ENCODE results near the gene CLTA.
A peak's percentile ranks its signal among the peaks of the same experiment; 100 is the strongest.

The CLTA gene

DNA sequence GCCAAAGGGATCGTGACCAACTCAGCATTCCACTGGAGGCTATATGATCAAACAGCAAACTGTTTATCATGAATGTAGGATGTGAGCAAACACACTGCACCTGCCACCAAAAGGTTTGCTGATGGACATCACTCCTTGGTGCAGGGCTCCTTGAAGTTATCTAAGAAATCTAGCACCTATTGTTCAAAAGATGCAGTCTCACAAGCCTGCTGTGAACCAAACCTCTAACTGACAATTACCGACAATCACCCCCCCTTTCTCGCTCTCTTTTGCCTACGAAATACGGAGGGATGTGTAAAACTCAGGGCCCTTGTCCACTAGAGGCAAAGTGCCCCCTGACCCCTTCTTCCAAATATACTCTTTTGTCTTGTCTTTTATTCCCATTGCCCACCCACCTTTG is 2.5 kb upstream of the CLTA start:
- DNase-seq (ENCODE audit: low read depth in 2 of 2) = no peak

DNA sequence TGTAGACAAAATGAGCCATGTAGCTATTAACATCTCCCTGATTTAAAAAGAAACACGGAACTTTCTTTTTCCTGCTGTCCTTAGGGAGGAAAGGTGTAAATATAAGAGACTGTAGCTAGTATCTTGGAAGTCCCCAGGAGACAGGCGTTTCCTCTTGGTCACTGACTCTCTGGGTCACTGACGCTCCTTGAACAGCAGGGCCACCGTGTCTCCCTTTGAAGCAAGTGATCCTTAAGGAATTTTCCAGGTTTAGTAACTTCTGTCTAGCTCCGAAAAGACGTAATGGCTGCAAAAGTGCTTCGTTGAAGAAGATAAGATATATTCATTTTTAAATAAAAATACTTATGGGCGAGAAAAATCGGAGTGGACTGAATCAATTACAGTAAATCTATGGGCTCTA is 745 bp upstream of the CLTA start:
- no peak for DNase-seq (ENCODE audit: low read depth in 2 of 2)

DNA sequence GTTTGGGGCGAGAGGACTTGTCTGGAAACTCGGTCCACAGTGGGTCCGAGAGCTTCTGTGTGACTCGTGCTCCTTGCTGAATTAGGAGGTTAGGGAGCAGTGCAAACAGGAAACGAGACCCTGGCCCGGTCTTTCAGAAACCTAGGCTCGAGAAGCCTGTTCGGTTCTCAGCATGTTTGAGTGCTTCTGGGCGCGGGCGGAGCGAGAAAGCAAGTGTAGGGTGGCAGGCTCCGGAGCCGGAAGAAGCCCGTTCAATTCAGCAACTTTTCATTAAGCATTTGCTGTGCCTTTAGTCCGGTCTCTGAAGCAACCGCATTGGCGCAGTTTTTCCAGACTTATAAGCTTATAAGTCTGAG is 547 bp downstream of the CLTA start:
- peak; percentile 8 to 10 for DNase-seq (ENCODE audit: low read depth in 2 of 2)

GRCh38 chr9:36191686-36192085 is 965 bp downstream of the CLTA start:
- no peak for DNase-seq (ENCODE audit: low read depth in 2 of 2)

GRCh38 chr9:36192196-36192595 is 1.5 kb downstream of the CLTA start:
- no peak for DNase-seq (ENCODE audit: low read depth in 2 of 2)

DNA sequence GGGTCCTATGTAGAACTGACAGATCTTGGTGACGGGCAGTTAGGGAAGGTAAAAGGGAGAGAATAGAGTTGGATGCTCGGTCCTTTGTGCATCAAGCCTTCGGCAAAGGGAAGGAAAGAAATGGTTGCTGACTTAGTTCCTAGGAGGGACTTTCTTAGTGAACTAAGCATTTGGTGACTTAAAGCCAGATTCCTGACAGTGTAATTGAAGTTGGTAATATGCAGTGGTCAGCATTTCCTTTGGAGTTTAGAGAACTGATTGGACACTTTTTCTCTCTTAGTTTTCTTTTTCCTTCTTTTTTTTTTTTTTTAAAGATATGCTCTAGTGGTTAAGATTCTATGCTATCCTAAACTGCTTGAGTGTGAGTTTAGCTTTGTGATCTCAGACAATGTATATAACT is 2.3 kb downstream of the CLTA start:
- no peak for DNase-seq (ENCODE audit: low read depth in 2 of 2)

DNA sequence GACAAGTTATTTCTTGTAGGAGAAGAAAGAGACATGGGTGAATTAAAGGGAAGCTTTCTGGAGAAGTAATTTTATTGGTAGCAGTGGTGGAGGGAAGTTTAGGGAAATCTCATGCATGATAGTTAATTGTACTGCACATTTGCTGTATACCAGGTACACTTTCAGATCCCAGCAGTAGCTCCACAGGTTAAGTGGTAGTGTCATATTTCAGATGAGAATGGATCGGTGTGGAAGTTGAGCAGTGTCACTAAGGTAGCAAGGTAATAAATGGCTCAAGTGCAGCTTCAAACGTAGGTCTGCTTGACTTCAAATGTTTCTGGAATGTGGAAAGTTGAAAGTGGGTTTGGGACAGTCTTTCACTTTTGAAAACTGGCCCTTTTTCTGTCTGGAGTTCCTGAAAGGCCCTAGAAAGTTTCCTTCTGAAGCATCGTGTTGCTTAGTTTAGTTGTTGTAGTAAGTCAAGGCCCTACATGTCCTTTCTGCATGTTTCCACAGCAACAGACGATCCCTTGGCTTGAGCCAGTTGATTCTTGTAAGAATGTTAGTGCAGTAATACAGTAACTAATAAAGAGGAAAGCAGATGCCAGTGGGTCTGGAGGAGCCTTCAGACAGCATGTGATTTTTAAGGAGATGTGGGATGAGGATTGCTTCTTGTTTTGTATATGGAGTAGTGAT is 3.7 kb downstream of the CLTA start:
- no peak for DNase-seq (ENCODE audit: low read depth in 2 of 2)

- DNase-seq (ENCODE audit: low read depth in 2 of 2) = no peak
These were observed 14.3 kb downstream of the CLTA start for GRCh38 chr9:36204906-36205547.

GRCh38 chr9:36207016-36207415 is 16.3 kb downstream of the CLTA start:
- DNase-seq (ENCODE audit: low read depth in 2 of 2) = no peak

DNA sequence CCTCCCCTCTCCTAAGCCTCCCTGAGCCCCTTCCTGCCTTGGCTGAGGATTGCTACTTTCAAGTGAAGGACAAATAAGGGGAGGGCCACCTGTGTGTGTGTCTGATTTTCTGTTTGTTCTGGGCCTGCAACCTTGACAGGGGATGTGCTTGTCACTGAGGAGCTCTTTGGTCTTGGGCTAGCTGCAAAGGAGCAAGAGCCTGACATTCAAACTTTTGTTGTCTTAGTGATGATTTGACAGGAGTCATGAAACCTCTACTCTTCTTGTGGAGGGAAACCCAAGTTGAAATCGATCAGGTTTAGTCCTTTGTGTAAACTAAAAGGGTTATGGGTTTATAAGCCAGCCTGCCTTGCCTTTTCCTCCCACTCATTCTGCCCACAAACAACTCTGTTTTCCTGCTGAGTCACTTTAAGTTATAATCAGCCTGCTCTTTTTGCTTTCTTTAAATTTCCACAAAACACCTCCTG is 16.9 kb downstream of the CLTA start:
- no peak for DNase-seq (ENCODE audit: low read depth in 2 of 2)

- DNase-seq (ENCODE audit: low read depth in 2 of 2) = no peak
These were observed 18.0 kb downstream of the CLTA start for GRCh38 chr9:36208521-36209253.

GRCh38 chr9:36210722-36211121 is 20.0 kb downstream of the CLTA start:
- DNase-seq (ENCODE audit: low read depth in 2 of 2) = no peak

- no peak for DNase-seq (ENCODE audit: low read depth in 2 of 2)
These were observed 20.8 kb downstream of the CLTA start for GRCh38 chr9:36211510-36211909.

DNA sequence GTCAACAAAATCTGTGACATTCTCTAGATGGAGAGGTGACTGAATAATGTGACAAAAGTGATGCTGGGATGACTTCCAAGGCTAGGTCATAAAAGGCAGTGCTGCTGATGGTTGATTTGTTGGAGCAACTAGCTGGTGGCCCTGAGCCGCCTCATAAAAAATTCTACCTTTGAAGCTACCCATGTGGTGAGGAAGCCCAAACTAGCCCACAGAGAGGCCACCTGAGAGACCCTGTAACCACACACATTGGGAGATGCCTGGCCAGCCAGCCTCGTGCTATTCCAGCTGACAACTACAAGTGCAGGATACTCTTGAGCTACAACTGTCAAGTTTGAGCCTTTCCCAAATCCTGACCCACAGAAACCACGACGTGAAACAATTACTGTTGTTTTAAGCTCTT is 22.7 kb downstream of the CLTA start:
- no peak for DNase-seq (ENCODE audit: low read depth in 2 of 2)

DNA sequence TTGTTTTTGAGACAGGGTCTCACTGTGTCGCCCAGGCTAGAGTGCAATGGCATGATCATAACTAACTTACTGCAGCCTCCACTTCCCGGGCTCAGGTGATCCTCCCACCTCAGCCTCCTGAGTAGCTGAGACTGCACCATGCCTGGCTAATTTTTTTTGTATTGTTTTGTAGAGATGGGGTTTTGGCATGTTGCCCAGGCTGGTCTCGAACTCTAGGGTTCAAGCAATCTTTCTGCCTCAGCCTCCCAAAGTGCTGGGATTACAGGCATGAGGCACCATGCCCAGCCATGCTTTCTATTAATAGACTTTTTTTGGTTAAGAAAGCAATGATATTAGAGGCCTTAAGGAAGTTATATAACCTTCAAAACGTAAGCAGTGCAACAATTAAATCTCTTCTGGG is 23.3 kb downstream of the CLTA start:
- no peak for DNase-seq (ENCODE audit: low read depth in 2 of 2)

DNA sequence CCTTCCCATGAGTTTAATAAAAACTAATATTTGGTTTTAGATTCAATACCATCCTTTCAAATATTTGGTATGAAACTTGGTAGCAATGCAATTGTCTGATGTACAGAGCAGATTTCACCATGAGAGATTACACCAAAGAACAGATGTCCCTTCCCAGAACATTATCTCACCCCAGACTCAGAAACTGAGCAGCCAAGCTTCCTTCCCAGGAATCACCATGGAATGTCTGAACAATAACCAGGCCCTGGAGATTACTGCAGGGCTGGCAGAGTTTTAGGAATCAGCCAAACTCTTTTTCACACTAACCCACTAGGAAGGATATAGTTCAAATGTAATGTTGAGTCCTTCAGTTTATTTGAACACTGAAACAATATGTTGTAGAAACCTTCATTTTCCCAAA is 23.9 kb downstream of the CLTA start:
- DNase-seq (ENCODE audit: low read depth in 2 of 2) = no peak

- DNase-seq (ENCODE audit: low read depth in 2 of 2) = no peak
These were observed 26.7 kb downstream of the CLTA start for GRCh38 chr9:36217256-36217968.

DNA sequence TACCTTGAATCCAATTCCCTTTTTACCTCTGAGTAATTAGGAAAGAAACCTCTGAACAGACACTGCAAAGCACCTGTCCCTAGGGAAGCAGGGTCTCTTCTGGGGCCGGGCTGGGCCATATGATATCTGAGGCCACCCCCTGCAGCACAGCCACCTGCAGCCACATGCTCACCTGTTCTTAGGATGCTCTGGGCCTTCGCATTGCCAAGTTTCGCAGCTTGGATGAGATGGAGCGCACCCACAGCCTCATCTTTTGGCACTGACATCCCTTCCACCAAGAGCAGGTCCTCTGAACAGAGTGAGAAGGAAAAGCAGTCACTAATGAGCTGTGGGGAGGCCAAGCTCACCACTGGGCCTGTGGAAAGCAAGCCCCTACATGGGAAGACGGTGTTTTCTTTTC is 27.3 kb downstream of the CLTA start:
- no peak for DNase-seq (ENCODE audit: low read depth in 2 of 2)

DNA sequence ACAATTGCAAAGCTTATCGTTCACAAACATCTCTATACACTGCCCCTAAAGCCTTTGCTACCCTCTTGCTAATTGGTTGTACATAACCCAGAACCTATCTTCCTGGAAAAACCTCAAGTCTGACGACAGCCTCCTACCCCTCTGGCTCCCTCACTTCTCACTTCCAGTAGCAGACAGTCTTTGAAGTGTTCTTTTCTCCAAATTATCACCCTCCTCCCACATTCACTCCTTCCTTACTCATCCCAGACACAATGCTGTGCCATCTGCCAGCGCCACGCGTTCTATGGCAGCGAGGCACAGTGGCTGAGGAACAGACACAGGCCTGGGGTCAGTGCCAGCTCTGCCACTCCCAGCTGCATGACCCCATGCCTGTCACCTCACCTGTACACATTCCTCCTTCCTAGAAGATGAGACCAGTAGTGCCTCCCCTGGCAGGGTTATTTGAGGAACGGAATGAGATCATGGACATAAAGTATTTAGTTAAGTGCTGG is 27.7 kb downstream of the CLTA start:
- no peak for DNase-seq (ENCODE audit: low read depth in 2 of 2)

GRCh38 chr9:36221667-36222066 is 30.9 kb downstream of the CLTA start:
- DNase-seq (ENCODE audit: low read depth in 2 of 2) = no peak

DNA sequence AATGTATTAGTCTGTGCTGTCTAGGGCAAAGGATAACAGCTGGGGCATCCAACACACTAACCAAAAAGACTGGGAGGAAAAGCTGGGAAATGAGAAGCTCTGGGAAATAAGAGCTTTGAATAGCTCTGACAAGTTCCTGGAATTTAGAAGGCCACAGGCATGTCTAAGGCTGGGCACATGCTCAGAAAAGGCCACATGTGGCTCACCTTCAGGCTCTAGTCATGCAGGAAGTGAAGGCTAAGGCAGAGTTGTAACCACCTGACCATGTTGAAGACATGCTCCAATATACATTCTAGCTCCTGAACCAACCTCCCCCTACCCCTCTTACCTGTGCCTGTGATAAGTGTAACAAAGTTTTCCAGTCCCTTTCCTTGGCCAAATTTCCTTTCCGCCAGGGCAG is 31.7 kb downstream of the CLTA start:
- DNase-seq (ENCODE audit: low read depth in 2 of 2) = no peak

- DNase-seq (ENCODE audit: low read depth in 2 of 2) = no peak
These were observed 46.5 kb downstream of the CLTA start for GRCh38 chr9:36237230-36237629.

All from stimulated activated CD8-positive, alpha-beta memory T cell treated with anti-CD3 and anti-CD28 coated beads, Interleukin-7, amount 100 ng/mL, for 1 hour (primary cell).